Right kidney (tissue), 1 donor: ENCODE measurements around the gene NADSYN1.
"Not testable (repeated sequence)": the region's sequence is repeated elsewhere in the genome, so short reads cannot be mapped to it uniquely, and the experiment has no call there.

Experiments used
- DNase-seq: peaks from one replicate; pipeline ENCODE4 v3.0.0-alpha.2; 2016

The NADSYN1 gene

DNA sequence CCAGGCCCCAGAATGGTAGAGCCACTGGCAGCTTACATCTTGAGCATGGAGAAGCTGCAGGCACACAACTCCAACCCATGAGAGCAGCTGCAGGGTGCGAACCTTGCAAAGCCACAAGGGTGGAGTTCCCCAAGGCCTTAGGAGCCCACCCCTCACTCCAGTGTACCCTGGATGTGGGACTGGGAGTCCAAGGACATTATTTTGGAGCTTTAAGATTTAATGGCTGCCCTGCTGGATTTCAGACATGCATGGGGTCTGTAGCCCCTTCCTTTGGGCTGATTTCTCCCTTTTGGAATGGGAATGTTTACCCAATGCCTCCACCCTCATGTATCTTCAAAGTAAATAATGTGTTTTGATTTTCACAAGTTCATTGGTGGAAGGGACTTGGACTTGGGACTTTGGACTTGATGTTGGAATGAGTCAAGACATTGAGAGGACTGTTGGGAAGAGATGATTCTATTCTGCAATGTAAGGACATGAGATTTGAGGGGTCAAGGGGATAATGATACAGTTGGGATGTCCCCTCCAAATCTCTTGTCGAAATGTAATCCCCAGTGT is 73.0 kb downstream of the NADSYN1 start:
- DNase-seq, result no peak

DNA sequence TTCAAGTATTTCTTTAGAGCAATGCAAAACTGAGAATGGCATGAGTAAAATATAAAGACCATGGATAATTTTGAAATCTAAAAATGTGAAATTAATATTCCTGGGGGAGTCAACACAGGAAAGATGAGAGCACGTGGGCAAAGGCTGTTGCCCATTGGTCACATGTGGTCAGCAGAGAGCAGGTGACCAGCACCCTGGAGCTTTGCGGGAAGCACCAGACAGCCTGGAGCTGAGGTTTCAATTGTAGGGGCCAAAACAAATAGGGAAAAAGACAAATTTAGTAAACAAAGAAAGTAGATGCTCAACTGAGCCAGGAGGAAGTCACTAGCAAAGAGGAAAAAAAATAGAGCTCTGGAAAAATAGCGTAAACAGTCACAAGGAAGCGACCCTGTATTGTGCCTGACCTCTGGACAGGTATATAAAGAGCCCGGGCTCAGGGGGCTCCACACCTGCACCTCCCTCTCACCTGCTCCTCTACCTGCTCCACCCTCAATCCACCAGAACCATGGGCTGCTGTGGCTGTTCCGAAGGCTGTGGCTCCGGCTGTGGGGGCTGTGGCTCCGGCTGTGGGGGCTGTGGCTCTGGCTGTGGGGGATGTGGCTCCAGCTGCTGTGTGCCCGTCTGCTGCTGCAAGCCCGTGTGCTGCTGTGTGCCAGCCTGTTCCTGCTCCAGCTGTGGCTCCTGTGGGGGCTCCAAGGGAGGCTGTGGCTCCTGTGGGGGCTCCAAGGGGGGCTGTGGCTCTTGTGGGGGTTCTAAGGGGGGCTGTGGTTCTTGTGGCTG is 74.0 kb downstream of the NADSYN1 start, which contains the start of gene KRTAP5-7:
Gene KRTAP5-7 (plus strand): TSS at position 472 of the 780 bp plus-strand sequence. CDS start 34 bp downstream, at position 506.
- not testable (repeated sequence) for DNase-seq

DNA sequence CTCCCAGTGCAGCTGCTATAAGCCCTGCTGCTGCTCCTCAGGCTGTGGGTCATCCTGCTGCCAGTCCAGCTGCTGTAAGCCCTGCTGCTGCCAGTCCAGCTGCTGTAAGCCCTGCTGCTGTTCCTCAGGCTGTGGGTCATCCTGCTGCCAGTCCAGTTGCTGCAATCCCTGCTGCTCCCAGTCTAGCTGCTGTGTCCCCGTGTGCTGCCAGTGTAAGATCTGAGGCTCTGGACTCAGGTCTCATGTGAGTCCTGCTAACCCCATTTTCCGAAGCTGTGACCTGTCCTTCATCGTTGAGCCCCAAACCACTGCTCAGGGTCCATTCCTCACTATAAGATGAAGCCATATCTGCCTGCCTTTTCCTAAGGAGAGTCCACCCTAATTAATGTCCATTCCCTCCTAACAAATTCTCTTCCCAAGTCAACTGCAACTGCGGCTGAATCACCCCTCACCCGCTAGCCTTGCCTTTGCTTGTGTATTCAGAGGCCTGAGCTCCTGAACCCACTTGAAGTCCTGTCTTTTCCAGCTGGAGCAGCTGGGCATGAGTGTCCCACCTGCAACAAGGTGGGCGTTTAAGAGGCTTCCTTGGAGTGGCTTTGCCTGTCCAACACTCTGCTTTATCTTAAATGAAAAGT is 74.7 kb downstream of the NADSYN1 start:
- DNase-seq, result no peak

DNA sequence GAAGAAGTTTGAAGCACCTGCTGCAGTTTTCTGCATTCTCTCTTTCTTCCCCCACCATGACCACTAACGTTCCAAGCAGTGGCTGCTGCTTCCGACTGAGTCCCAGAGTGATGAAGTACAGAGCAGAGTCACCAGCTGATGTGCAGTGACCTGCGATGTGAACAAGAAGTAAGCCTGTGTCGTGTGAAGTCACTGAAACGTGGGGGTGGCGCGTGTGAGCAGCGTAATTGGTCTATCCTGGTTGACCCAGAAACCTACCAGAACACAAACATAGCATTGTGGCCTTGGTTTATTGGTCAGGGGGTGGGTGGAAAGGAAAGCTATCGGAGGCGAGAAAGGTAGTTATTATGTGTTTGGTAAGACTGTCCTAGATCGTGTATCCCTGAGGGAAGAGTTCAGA is 77.6 kb downstream of the NADSYN1 start:
- DNase-seq, result no peak

DNA sequence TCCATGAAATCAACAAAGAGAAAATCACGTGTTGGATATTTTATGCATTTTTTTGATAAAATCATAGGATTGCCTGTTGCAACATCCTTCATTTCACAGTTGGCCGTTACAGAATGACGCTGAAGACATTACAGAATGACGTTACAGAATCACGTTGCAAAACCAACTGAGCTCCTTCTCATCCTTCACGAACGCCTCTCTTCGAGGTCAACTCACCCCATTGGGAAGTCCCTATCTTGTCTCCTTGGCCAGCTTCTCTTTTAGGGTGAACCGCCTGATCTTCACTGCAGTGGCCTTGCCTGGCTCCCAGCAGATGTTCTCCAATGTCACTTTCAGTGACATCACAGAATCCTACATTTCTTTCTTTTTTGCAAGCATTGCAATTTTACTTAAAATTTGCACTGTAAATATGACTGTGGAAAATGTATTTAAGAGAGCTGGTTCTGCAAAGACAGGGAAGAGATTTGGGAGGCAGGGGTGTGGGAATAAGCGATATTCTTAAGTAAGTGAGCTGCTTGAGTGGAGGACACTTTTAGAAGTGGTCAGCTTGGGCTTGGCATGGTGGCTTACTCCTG is 79.1 kb downstream of the NADSYN1 start:
- no peak for DNase-seq

DNA sequence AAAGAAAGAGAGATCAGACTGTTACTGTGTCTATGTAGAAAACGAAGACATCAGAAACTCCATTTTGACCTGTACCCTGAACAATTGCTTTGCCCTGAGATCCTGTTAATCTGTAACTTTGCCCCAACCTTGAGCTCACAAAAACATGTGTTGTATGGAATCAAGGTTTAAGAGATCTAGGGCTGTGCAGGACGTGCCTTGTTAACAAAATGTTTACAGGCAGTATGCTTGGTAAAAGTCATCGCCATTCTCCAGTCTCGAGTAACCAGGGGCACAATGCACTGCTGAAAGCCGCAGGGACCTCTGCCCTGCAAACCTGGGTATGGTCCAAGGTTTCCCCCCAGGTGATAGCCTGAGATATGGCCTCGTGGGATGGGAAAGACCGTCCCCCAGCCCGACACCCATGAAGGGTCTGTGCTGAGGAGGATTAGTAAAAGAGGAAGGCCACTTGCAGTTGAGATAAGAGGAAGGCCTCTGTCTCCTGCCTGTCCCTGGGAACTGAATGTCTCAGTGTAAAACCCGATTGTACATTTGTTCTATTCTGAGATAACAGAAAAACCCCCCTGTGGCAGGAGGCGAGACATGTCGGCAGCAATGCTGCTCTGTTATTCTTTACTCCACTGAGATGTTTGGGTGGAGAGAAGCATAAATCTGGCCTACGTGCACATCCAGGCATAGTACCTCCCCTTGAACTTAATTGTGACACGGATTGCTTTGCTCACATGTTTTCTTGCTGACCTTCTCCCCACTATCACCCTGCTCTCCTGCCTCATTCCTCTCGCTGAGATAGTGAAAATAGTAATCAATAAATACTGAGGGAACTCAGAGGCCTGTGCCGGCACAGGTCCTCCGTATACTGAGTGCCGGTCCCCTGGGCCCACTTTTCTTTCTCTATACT is 82.0 kb downstream of the NADSYN1 start:
- not testable (repeated sequence) for DNase-seq

GRCh38 chr11:71535825-71536224 is 82.8 kb downstream of the NADSYN1 start:
- DNase-seq, result no peak

GRCh38 chr11:71537537-71537936 is 84.5 kb downstream of the NADSYN1 start:
- no peak for DNase-seq

GRCh38 chr11:71537977-71538665 is 85.1 kb downstream of the NADSYN1 start, which contains the start of gene KRTAP5-8:
Gene KRTAP5-8 (plus strand): TSS chr11:71538025. CDS start chr11:71538056, 31 bp downstream.
- DNase-seq, result not testable (repeated sequence)

- no peak for DNase-seq
These were observed 85.6 kb downstream of the NADSYN1 start for GRCh38 chr11:71538666-71538990.

GRCh38 chr11:71539017-71539416 is 86.0 kb downstream of the NADSYN1 start:
- no peak for DNase-seq

DNA sequence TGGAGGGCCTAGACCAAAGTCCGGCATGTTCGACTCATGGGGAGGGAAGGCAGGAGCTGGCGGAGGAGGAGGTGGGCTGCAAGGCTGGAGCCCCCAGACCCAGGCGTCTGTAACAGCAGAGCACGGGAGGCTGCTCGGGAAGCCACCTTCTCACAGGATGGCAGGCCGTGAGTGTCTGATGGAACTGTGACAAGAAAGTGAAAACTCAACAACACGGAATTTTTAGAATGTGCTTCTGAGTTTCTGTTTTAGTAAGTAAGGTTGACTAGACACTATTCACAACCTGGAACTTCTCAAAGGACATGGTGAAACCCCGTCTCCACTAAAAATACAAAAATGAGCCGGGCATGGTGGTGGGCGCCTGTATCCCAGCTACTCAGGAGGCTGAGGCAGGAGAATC is 87.0 kb downstream of the NADSYN1 start:
- DNase-seq, result not testable (repeated sequence)

DNA sequence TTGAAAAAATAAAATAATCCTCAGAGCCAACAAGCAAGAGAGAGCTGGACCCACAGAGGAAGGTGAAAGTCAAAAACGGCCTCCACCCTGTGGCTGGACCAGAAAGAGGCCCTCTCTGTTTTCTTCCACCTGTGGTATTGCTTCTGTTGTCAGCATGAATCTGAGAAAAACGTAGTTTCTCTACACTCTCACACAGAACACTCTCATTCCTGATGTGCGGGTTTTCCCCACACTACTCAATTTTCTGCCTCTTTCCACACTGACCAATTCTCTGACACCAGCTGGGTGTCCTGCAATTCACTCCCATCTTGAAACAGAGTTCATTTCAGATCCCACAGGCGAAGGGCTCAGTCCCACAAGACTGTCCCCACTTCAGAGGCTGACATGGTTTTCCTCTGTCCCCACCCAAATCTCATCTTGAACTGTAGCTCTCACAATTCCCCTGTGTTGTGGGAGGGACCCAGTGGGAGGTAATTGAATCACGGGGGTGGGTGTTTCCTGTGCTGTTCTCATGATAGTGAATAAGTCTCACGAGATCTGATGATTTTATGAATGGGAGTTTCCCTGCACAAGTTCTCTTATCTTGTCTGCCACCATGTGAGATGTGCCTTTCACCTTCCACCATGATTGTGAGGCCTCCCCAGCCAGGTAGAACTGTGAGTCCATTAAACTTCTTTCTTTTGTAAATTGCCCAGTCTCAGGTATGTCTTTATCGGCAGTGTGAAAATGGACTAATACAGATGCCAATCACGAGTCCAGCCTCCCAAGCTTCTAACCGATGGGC is 87.7 kb downstream of the NADSYN1 start:
- DNase-seq, result not testable (repeated sequence)

DNA sequence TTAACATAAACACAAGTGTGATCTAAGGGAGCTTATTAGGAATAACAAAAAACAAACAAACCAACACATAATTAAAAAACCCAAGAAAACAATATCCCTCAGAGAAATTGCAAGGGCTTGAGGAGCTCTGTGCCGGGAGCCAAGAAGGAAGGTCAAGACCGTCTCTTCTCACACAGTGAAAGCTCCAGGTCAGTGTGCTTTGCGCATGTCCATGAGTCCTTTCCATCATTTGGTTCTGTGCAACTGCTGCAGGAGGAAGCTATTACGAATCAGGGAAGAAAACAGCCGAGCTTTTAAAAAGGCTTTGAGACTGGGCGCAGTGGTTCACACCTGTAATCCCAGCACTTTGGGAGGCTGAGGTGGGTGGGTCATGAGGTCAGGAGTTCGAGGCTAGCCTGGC is 89.4 kb downstream of the NADSYN1 start:
- no peak for DNase-seq

- DNase-seq, result no peak
These were observed 90.1 kb downstream of the NADSYN1 start for GRCh38 chr11:71542879-71543777.

GRCh38 chr11:71543866-71544265 is 90.9 kb downstream of the NADSYN1 start:
- no peak for DNase-seq

DNA sequence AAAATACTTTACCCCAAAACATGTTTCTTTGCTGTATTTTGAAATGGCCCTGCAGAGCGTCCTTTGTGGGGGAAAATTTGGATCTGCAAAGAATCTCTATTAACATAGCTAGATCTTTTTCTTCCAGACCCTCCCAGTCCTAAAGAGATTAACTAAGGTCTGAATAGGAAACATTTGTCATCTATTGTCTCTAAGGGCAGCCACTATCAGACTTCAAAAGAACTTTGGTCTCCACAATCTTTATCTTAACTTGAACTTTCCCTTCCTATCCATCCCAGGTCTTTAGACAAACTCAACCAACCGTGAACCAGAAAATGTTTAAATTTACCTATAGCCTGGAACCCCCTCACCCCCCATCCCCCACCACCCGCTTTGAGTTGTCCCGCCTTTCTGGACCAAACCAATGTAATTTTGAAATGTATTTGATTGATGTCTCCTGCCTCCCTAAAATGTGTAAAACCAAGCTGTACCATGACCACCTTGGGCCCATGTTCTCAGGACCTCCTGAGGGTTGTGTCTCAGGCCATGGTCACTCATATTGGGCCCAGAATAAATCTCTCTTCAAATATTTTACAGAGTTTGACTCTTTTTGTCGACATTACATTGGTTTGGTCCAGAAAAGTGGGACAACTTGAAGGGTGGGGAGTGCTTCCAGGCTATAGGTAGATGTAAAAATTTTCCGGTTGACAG is 91.7 kb downstream of the NADSYN1 start:
- no peak for DNase-seq

GRCh38 chr11:71545405-71545966 is 92.5 kb downstream of the NADSYN1 start:
- DNase-seq, result no peak

DNA sequence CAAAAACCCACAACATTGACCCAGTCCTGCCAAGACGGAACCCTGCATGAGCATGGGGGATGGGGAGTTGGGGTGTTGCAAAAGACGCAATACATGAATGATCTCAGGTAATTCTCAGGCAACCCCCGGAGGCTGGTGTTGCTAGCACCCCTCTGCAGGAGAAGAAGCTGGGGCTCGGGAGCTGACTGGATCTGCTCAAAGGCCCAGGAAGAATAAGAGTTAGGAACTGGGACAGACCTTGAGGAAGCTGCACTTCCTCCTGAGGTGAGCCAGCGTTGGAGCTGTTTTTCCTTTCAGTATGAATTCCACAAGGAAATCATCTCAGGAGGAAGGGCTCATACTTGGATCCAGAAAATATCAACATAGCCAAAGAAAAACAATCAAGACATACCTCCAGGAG is 95.1 kb downstream of the NADSYN1 start, which contains the start of gene KRTAP5-9:
Gene KRTAP5-9 (plus strand): TSS at position 301 of the 400 bp plus-strand sequence. CDS start 238 bp downstream, outside the sequence.
- DNase-seq, result no peak
